NCI-H524 treated with DMSO at 0.1 percent for 48 hours (cell line): Measurements from ENCODE around the gene POMGNT2.

Source experiments
- DNase-seq: peaks from one replicate; lab custom pipeline; 2025; lab: John Stamatoyannopoulos, UW

Gene POMGNT2

GRCh38 chr3:43105596-43106292 is at the start of gene POMGNT2:
Gene POMGNT2, minus strand, starts transcription at chr3:43106079. Its CDS starts 24,648 bp downstream, at chr3:43081431.
- peak; percentile 90 for DNase-seq

GRCh38 chr3:43154980-43155379 is 49.1 kb upstream of the POMGNT2 start:
- DNase-seq, result no peak

GRCh38 chr3:43153216-43154083 is 47.6 kb upstream of the POMGNT2 start:
- DNase-seq, result no peak

GRCh38 chr3:43152649-43153048 is 46.8 kb upstream of the POMGNT2 start:
- no peak for DNase-seq

GRCh38 chr3:43148033-43148432 is 42.2 kb upstream of the POMGNT2 start:
- no peak for DNase-seq

- DNase-seq, result no peak
These were observed 40.7 kb upstream of the POMGNT2 start for GRCh38 chr3:43146599-43146998.

GRCh38 chr3:43144761-43145490 is 39.0 kb upstream of the POMGNT2 start:
- no peak for DNase-seq

- DNase-seq, result no peak
These were observed 36.6 kb upstream of the POMGNT2 start for GRCh38 chr3:43142472-43142871.

GRCh38 chr3:43138488-43139231 is 32.8 kb upstream of the POMGNT2 start:
- no peak for DNase-seq

GRCh38 chr3:43132870-43133636 is 27.2 kb upstream of the POMGNT2 start:
- DNase-seq, result no peak

- no peak for DNase-seq
These were observed 26.3 kb upstream of the POMGNT2 start for GRCh38 chr3:43132193-43132592.

GRCh38 chr3:43128464-43128863 is 22.6 kb upstream of the POMGNT2 start:
- DNase-seq, result no peak

GRCh38 chr3:43126536-43126935 is 20.7 kb upstream of the POMGNT2 start:
- no peak for DNase-seq

- DNase-seq, result no peak
These were observed 18.0 kb upstream of the POMGNT2 start for GRCh38 chr3:43123895-43124294.

- no peak for DNase-seq
These were observed 15.1 kb upstream of the POMGNT2 start for GRCh38 chr3:43120937-43121336.

- no peak for DNase-seq
These were observed 11.4 kb upstream of the POMGNT2 start for GRCh38 chr3:43117257-43117656.

- no peak for DNase-seq
These were observed 7.8 kb upstream of the POMGNT2 start for GRCh38 chr3:43113671-43114070.

- DNase-seq, result peak; percentile 90
These were observed 382 bp upstream of the POMGNT2 start for GRCh38 chr3:43106293-43106628.

GRCh38 chr3:43104660-43105595 is 951 bp downstream of the POMGNT2 start:
- no peak for DNase-seq

- no peak for DNase-seq
These were observed 1.8 kb downstream of the POMGNT2 start for GRCh38 chr3:43104039-43104438.
